HG03066 (cell line): ENCODE results near the gene C22orf39.

ENCODE experiments used
- ATAC-seq: cut with Tn5 transposase; IDR thresholded peaks from one replicate; pipeline ENCODE4 v1.9.1; 2021; ENCODE audit warnings: low read depth; ENCODE audit not compliant: unreplicated experiment

Gene C22orf39

DNA sequence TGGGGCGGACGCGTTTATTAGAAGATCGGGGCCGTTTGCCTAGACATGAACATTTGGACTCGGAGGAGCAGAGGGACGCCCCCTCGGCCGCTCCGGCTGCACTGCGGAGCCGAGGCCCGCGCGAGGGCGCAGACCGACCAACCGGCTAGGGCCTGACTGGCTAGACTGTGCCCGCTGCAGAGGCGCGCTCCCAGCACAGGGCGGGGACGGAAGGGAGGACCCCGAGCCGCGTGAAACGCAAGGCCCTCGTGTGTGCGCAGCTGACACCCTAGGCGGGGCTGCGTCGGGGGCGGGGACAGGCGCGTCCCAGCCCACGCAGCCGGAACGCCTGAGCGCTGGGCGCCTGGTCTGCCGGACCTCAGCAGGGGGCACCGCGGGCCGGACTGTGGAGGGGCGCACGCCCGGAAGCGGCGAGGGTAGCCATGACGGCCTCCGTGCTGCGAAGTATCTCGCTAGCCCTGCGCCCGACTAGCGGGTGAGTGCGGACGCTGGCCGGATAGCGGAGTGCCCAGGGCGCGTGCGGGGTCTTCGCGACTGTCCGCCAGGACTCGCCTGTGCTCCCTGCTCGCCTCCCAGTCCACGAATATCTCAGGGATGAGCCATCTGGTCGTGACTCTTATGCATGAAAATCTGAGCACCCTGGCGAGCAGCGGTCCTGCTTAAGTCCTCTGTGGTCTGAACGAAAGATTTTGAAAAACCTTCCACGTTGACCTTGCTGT lies 15.2 kb downstream of the C22orf39 start, which contains the start of gene MRPL40:
Gene MRPL40 (plus strand): TSS at position 413 of the 719 bp plus-strand sequence. CDS start 10 bp downstream, at position 423.
- ATAC-seq: peak; percentile 75

- peak; percentile 39 for ATAC-seq
Measured at GRCh38 chr22:19431649-19432132, 15.8 kb downstream of the C22orf39 start, which contains the start of gene HIRA. HIRA (minus strand) TSS chr22:19431733; CDS start chr22:19431476, 257 bp downstream.

DNA sequence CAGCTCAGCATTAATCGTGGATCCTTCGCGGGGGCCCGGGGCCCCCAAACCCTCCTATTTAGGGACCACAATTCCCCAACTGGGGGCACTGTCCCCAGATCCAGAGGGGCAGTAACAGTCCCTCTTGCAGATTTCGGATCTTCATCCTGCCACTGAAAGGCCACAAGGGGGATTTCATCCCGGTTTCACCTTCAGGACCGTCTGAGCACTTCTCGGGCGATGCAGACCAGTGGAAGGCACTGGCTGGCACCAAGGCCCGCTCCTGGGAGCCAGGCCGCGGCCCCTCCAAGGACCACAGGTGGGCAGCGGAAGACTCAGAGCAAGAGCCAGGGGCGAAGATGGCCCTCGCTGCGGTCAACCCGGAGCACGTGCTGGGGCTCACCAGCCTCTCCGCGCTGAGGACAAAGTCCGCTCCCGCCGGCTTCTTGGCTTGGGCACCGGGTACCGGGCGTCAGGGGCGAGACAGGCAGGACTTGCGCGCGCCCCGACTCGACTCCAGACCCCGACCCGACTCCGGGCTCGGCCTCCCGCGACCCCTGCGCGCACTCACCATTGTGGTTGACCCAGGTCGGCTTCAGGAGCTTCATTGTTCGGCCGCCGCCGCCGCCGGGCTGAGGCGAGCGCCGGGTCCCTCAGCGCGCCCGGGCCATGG lies 16.5 kb downstream of the C22orf39 start:
- ATAC-seq: peak; percentile 4

GRCh38 chr22:19429950-19430889 lies 17.3 kb downstream of the C22orf39 start:
- ATAC-seq: no peak

DNA sequence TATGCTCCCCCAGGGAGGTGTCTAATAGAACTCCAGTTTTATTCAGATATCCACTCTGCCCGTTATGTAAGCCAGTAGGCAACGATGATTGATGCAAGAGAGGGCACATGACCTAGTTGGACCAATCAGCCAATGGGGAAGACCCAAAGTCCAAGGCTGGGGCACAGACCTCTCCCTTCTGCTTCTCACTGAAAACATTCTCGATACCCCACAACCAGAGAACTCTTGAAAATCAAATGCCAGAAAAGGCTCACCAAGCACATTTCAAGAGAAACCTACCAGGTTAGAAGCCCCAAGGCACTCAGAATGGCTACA lies 23.4 kb downstream of the C22orf39 start:
- ATAC-seq: no peak

GRCh38 chr22:19422440-19423301 lies 24.8 kb downstream of the C22orf39 start:
- ATAC-seq: no peak

- no peak for ATAC-seq
Measured at GRCh38 chr22:19420321-19420720, 27.2 kb downstream of the C22orf39 start.

GRCh38 chr22:19419464-19420178 lies 27.9 kb downstream of the C22orf39 start:
- no peak for ATAC-seq

- ATAC-seq: no peak
Measured at GRCh38 chr22:19419086-19419463, 28.4 kb downstream of the C22orf39 start.

- no peak for ATAC-seq
Measured at GRCh38 chr22:19412923-19413322, 34.6 kb downstream of the C22orf39 start.

DNA sequence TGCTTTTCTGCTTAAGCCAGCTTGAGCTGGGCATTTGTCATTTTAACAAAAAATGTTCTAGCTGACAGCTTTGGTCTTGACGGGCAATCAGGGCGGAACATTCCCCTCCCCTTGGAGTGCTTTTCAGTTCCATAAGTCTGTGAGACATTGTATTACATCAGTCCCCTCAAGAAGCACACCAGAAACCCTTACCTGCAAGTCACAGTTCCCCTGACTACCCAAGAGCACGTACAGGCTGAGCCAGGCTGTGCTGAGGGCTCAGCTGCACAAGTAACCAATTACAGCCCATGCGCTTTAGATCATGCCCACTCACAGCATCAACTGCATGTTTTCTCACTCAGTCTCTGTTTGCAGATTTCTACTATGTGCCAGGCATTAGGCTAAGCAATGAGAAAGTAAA lies 35.0 kb downstream of the C22orf39 start:
- ATAC-seq: no peak

DNA sequence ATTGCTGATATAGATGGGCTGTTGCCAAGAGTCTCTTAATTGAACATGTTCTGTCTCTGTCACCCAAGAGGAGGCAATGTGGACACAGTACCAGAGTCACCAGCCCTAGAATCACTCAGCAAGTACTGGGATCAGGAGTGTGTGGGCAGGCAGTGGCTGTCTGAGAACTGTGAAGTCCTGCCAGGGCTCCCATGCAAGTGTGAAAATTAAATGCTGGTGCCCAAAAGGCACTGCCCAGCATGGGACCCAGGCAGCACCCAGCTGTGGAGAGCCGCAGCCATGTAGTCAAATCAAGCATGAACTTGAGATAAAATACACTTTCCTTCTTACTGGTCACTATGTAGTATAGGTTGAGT lies 35.8 kb downstream of the C22orf39 start:
- no peak for ATAC-seq

GRCh38 chr22:19410941-19411689 lies 36.4 kb downstream of the C22orf39 start:
- ATAC-seq: no peak

DNA sequence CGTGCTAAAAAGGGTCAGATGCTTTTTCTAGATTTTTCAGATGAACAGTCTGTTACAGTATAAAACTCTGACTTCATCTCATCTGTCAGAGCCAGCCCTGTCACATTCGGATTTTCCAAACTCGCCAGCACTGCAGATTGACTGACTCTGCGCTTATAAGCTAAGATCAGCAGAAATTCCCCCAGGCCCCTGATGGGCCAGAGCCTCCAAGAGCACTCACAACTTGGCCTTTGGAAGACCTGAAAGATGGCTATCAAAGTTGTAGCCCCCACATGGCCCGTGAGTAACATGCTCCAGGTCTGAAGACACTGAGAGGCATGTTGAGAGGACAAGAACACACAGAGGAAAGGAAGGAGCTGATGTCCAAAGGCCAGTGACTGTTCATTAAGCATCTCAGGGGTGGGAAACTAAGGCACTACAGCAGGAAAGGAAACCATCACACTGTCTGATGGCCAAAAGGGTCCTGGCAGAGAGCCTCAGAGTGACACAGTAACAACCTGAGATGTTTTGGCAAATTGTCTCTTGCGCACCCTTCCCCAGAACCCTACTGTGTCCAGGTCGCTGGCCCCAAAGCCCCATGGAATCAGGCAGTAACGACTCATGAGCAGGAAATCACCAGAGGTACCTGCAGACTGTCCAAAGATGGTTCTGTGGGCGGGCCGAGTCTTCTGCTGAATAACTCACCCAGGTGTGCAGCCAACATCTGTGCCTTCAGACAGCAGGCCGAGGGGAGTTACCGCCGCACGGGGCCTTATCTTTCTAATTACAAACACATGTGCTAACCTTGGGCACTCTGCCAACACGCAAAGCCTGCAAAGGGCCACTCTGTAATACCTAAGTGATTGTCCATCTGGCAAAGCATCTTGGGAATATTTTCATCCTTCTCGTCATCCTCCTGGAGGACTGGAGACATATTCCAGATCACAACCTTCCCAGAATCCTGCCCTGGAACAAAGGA lies 39.6 kb downstream of the C22orf39 start:
- no peak for ATAC-seq

- no peak for ATAC-seq
Measured at GRCh38 chr22:19406846-19407245, 40.7 kb downstream of the C22orf39 start.

GRCh38 chr22:19406281-19406811 lies 41.2 kb downstream of the C22orf39 start:
- ATAC-seq: no peak

- ATAC-seq: no peak
Measured at GRCh38 chr22:19405652-19406051, 41.9 kb downstream of the C22orf39 start.
